Vagina (tissue), 2 donors: ENCODE data around the gene PRRT1B.

Experiments used
- CTCF ChIP-seq, 3 experiments: fragments of 450-650 bp in 2 of 3; fragments of 200-600 bp in 1 of 3; sonication (generic) in 1 of 3; IDR thresholded peaks; one replicate each; pipeline ENCODE4 v1.5.1; 2017 to 2019; ENCODE audit warnings: antibody characterized with exemption in 3 of 3, mild to moderate bottlenecking in 2 of 3, moderate library complexity in 2 of 3
- POLR2AphosphoS5 ChIP-seq, 2 donors: sonication (generic); formaldehyde crosslinking; IDR thresholded peaks; one replicate each; pipeline ENCODE4 v1.9.0; 2017; ENCODE audit warnings: antibody characterized with exemption in 2 of 2, mild to moderate bottlenecking in 2 of 2, low read depth in 1 of 2; ENCODE audit not compliant: insufficient read depth in 1 of 2

DNA sequence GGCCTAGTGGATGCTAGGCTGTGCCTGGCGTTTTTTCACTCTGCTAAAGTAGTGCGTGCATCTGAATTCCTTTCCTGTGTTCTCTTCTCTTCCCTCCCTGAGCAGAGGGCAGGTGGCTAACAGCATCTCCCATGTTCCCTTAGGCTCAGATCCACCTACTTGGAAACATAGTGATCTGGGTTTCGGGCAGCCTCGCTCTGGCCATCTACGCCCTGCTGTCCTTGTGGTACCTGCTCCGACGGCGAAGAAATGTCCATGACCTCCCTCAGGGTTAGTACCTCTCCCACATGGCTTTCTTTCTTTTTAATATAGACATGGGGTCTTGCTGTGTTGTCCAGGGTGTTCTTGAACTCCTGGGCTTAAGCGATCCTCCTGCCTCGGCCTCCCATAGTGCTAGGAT, 24.1 kb upstream of the PRRT1B start:
- TF ChIP-seq CTCF (IDR thresholded peaks at IDR 0.05) (no peak), POLR2AphosphoS5 (IDR thresholded peaks at IDR 0.05; ENCODE audit: insufficient read depth in 1 of 2, low read depth in 1 of 2) (no peak)
